Posterior cingulate gyrus (tissue), 11 donors: ENCODE measurements around the gene VPS51.
"Not testable (repeated sequence)": the region's sequence is repeated elsewhere in the genome, so short reads cannot be mapped to it uniquely, and the experiment has no call there.

ENCODE experiments used
- DNase-seq, 10 donors: peaks; one replicate each; pipeline versions ENCODE4 v3.0.0 to v3.0.0-alpha.2; 2020 to 2021; ENCODE audit warnings: mixed read lengths in 3 of 10
- intact Hi-C: fragments of 100-400 bp; cut with DNase I; formaldehyde crosslinking; loops from one replicate; pipeline ENCODE4 v1.15.1; 2023

Gene VPS51

GRCh38 chr11:65128182-65129145 is 32.5 kb downstream of the VPS51 start:
- intact Hi-C loops: no loop called here
- peak in 3 of 10 donors; percentile 49 to 77 (median 65) for DNase-seq

- peak in 3 of 10 donors; percentile 46 to 78 (median 69) for DNase-seq
- intact Hi-C loops: no loop called here
Measured at GRCh38 chr11:65129649-65130441, 33.8 kb downstream of the VPS51 start.

- DNase-seq: peak in 3 of 10 donors; percentile 57 to 64 (median 61)
- intact Hi-C loops: no loop called here
Measured at GRCh38 chr11:65130631-65131416, 34.8 kb downstream of the VPS51 start.

GRCh38 chr11:65131417-65131776 is 35.4 kb downstream of the VPS51 start:
- peak in 2 of 10 donors; percentile 7 to 24 for DNase-seq
- intact Hi-C loops: no loop called here

- peak in 1 of 10 donors; percentile 52 for DNase-seq
- intact Hi-C loops: no loop called here
Measured at GRCh38 chr11:65131895-65132237, 35.9 kb downstream of the VPS51 start.

GRCh38 chr11:65132238-65132987 is 36.4 kb downstream of the VPS51 start:
- DNase-seq: peak in 1 of 10 donors; percentile 52

GRCh38 chr11:65132988-65133700 is 37.1 kb downstream of the VPS51 start:
- intact Hi-C loops: no loop called here
- DNase-seq: peak in 2 of 10 donors; percentile 57 to 79

More at GRCh38 chr11:65132238-65132987, 36.4 kb downstream of the VPS51 start:
- intact Hi-C loops: no loop called here

GRCh38 chr11:65133724-65134123 is 37.7 kb downstream of the VPS51 start:
- DNase-seq: peak in 3 of 10 donors; percentile 60 to 79 (median 63)
- intact Hi-C loops: no loop called here

GRCh38 chr11:65134240-65134951 is 38.4 kb downstream of the VPS51 start, which contains the start of gene SYVN1:
Gene SYVN1, minus strand, starts transcription at chr11:65134519. Its CDS starts 918 bp downstream, at chr11:65133601.
- intact Hi-C loops: no loop called here
- DNase-seq: peak; percentile 90 to 99 (median 92)

GRCh38 chr11:65134952-65135632 is 39.1 kb downstream of the VPS51 start:
- intact Hi-C loops: loop anchor here (5.0 kb wide), 1 partner anchor 52 kb away; no protein-coding TSS in a partner anchor
- DNase-seq: peak; percentile 57 to 97 (median 82)

- intact Hi-C loops: loop anchor here (5.0 kb wide), 1 partner anchor 52 kb away; no protein-coding TSS in a partner anchor
- peak in 3 of 10 donors; percentile 22 to 37 (median 24) for DNase-seq
Measured at GRCh38 chr11:65135633-65136145, 39.7 kb downstream of the VPS51 start.

- intact Hi-C loops: loop anchor here (5.0 kb wide), 1 partner anchor 51 kb away; no protein-coding TSS in a partner anchor
- peak in 2 of 10 donors; percentile 27 to 31 for DNase-seq
Measured at GRCh38 chr11:65136515-65137096, 40.6 kb downstream of the VPS51 start.

GRCh38 chr11:65141896-65142494 is 46.0 kb downstream of the VPS51 start:
- intact Hi-C loops: no loop called here

GRCh38 chr11:65147352-65148075 is 51.5 kb downstream of the VPS51 start:
- peak in 1 of 10 donors; percentile 2 for DNase-seq
- intact Hi-C loops: no loop called here

More at GRCh38 chr11:65141896-65142494, 46.0 kb downstream of the VPS51 start:
- DNase-seq: peak in 2 of 10 donors; percentile 21 to 35

GRCh38 chr11:65148657-65149056 is 52.6 kb downstream of the VPS51 start:
- DNase-seq: peak in 1 of 10 donors; percentile 59
- intact Hi-C loops: no loop called here

- intact Hi-C loops: not testable (repeated sequence)
- peak in 1 of 10 donors; percentile 54 for DNase-seq
Measured at GRCh38 chr11:65150131-65150508, 54.1 kb downstream of the VPS51 start.
